Sigmoid colon (tissue), 7 donors: ENCODE measurements around the gene VAMP7. TPM values are rescaled to one million over a fixed set of nuclear protein-coding genes. Genes with fewer than 3 reads are reported as not detected.
"Not testable (repeated sequence)": the region's sequence is repeated elsewhere in the genome, so short reads cannot be mapped to it uniquely, and the experiment has no call there.

ENCODE experiments used
- DNase-seq: peaks from one replicate; pipeline ENCODE4 v3.0.0-alpha.2; 2019
- H3K27ac ChIP-seq, 4 donors: fragments of 200-600 bp; sonication (generic); one replicate each; pipeline ENCODE4 v1.5.1; 2016 to 2019; ENCODE audit warnings: mild to moderate bottlenecking in 1 of 4
- H3K27me3 ChIP-seq, 3 donors: fragments of 200-600 bp; sonication (generic); one replicate each; pipeline ENCODE4 v1.5.1; 2019; ENCODE audit warnings: mild to moderate bottlenecking in 1 of 3
- H3K36me3 ChIP-seq, 4 donors: fragments of 200-600 bp; sonication (generic); one replicate each; pipeline ENCODE4 v1.5.1; 2016 to 2019
- H3K4me1 ChIP-seq, 4 donors: fragments of 200-600 bp; sonication (generic); one replicate each; pipeline ENCODE4 v1.5.1; 2017 to 2019
- H3K4me3 ChIP-seq, 4 donors: fragments of 200-600 bp; sonication (generic); one replicate each; pipeline ENCODE4 v1.5.1; 2017 to 2019; ENCODE audit warnings: mild to moderate bottlenecking in 2 of 4, moderate library complexity in 1 of 4
- H3K9me3 ChIP-seq, 4 donors: fragments of 200-600 bp in 3 of 4; sonication (generic) in 3 of 4; one replicate each; pipeline versions ENCODE4 v1.5.1 to v1.6.1; 2013 to 2019
- CTCF ChIP-seq, 4 experiments: fragments of 450-650 bp in 3 of 4; fragments of 200-600 bp in 1 of 4; IDR thresholded peaks; one replicate each; pipeline ENCODE4 v1.5.1; 2016 to 2019; ENCODE audit warnings: antibody characterized with exemption in 4 of 4, mild to moderate bottlenecking in 3 of 4, moderate library complexity in 2 of 4
- EP300 ChIP-seq, 4 donors: sonication (generic); formaldehyde crosslinking; IDR thresholded peaks; one replicate each; pipeline ENCODE4 v1.6.1; 2017; ENCODE audit warnings: antibody characterized with exemption in 4 of 4
- POLR2A ChIP-seq, 2 donors: fragments of 450-650 bp; IDR thresholded peaks; one replicate each; pipeline ENCODE4 v1.6.1; 2016; ENCODE audit warnings: antibody characterized with exemption in 2 of 2, mild to moderate bottlenecking in 2 of 2, moderate library complexity in 2 of 2
- POLR2AphosphoS5 ChIP-seq, 4 donors: sonication (generic); formaldehyde crosslinking; IDR thresholded peaks; one replicate each; pipeline ENCODE4 v1.6.1; 2017; ENCODE audit warnings: antibody characterized with exemption in 4 of 4
- WGBS, 2 donors: extraction: QIAGEN DNeasy Blood & Tissue Kit; methylation state at CpG; one replicate each; pipeline ENCODE4 v1.1.7; 2013; 5-methylcytosine and 5-hydroxymethylcytosine counted together
- intact Hi-C: fragments of 100-400 bp; cut with DNase I; formaldehyde crosslinking; loops from one replicate; pipeline ENCODE4 v1.15.1; 2023
- polyA plus RNA-seq, 3 donors: library from polyadenylated mRNA; stranded (reverse); fragments of 200-250 nt; gene quantifications; one replicate each; pipeline ENCODE4 v1.2.3, GENCODE V29; 2013
- total RNA-seq, 4 donors: library from RNA; depleted of rRNA; stranded (reverse); fragments of >200 nt; gene quantifications; one replicate each; pipeline ENCODE4 v1.1.0, GENCODE V29; 2016
- donor health status: healthy with polysubstance abuse.
- donor health status: Bipolar disorder and iron deficiency.
- donor health status: healthy.

Gene VAMP7
- total and polyA plus RNA-seq, 7 donors, result 25.8 to 40.3 (median 34.6) TPM

GRCh38 chrX:155968326-155968661 is 87.1 kb downstream of the VAMP7 start:
- H3K36me3 ChIP-seq, result no peaks in the 10 kb centered on the region
- no peak overlapping the region for H3K27ac ChIP-seq
- H3K4me3 ChIP-seq, result no peak overlapping the region
- H3K27me3 ChIP-seq, result peaks cover 0 to 4% (median 0%) of the 10 kb centered on the region in 3 donors
- WGBS, 2 donors, result 48% methylated on average over 1 of the region's 1 CpG
- no peaks in the 10 kb centered on the region for H3K4me1 ChIP-seq
- peaks cover 0 to 11% (median 0%) of the 10 kb centered on the region in 4 donors for H3K9me3 ChIP-seq
- no peak for DNase-seq
- intact Hi-C loops, result no loop called here
- TF ChIP-seq POLR2A (IDR thresholded peaks at IDR 0.05) (no peak), POLR2AphosphoS5 (IDR thresholded peaks at IDR 0.05) (no peak), CTCF (IDR thresholded peaks at IDR 0.05) (no peak), EP300 (IDR thresholded peaks at IDR 0.05) (no peak)

GRCh38 chrX:155968791-155969190 is 87.6 kb downstream of the VAMP7 start:
- no peak for TF ChIP-seq CTCF (IDR thresholded peaks at IDR 0.05)
- TF ChIP-seq POLR2A (IDR thresholded peaks at IDR 0.05), result no peak
- no peak for TF ChIP-seq EP300 (IDR thresholded peaks at IDR 0.05)
- TF ChIP-seq POLR2AphosphoS5 (IDR thresholded peaks at IDR 0.05), result no peak
- H3K4me1 ChIP-seq, result no peaks in the 10 kb centered on the region
- intact Hi-C loops, result no loop called here
- no peaks in the 10 kb centered on the region for H3K36me3 ChIP-seq
- no peak for DNase-seq
- peaks cover 0 to 4% (median 0%) of the 10 kb centered on the region in 3 donors for H3K27me3 ChIP-seq
- H3K4me3 ChIP-seq, result no peak overlapping the region
- 37 to 53% methylated on average over 5 of the region's 5 CpGs for WGBS, 2 donors
- peaks cover 0 to 9% (median 0%) of the 10 kb centered on the region in 4 donors for H3K9me3 ChIP-seq
- no peak overlapping the region for H3K27ac ChIP-seq

- H3K9me3 ChIP-seq, H3K27ac ChIP-seq, H3K4me1 ChIP-seq, H3K27me3 ChIP-seq, DNase-seq, intact Hi-C loops, H3K4me3 ChIP-seq, H3K36me3 ChIP-seq: not testable (repeated sequence)
- WGBS, 2 donors, result 62 to 70% methylated on average over 5 of the region's 5 CpGs
Measured at GRCh38 chrX:155971658-155972057, 90.5 kb downstream of the VAMP7 start.

GRCh38 chrX:155972241-155972640 is 91.1 kb downstream of the VAMP7 start:
- H3K36me3 ChIP-seq, intact Hi-C loops, H3K9me3 ChIP-seq, DNase-seq, H3K4me1 ChIP-seq, H3K4me3 ChIP-seq, H3K27me3 ChIP-seq, H3K27ac ChIP-seq: not testable (repeated sequence)
- 82 to 88% methylated on average over 7 of the region's 7 CpGs for WGBS, 2 donors

- 82 to 86% methylated on average over 2 of the region's 2 CpGs for WGBS, 2 donors
- intact Hi-C loops, result no loop called here
- H3K36me3 ChIP-seq, result no peaks in the 10 kb centered on the region
- TF ChIP-seq EP300 (IDR thresholded peaks at IDR 0.05), result no peak
- TF ChIP-seq POLR2A (IDR thresholded peaks at IDR 0.05), result no peak
- no peak for TF ChIP-seq CTCF (IDR thresholded peaks at IDR 0.05)
- TF ChIP-seq POLR2AphosphoS5 (IDR thresholded peaks at IDR 0.05), result no peak
- no peak for DNase-seq
- no peak overlapping the region for H3K27ac ChIP-seq
- no peak overlapping the region for H3K4me3 ChIP-seq
- H3K9me3 ChIP-seq, result peaks cover 0 to 6% (median 0%) of the 10 kb centered on the region in 4 donors
- no peaks in the 10 kb centered on the region for H3K4me1 ChIP-seq
- no peaks in the 10 kb centered on the region for H3K27me3 ChIP-seq
Measured at GRCh38 chrX:155983326-155983725, 102.2 kb downstream of the VAMP7 start.

GRCh38 chrX:155985208-155985607 is 104.1 kb downstream of the VAMP7 start:
- Histone ChIP-seq H3K27me3 (no peaks in the 10 kb centered on the region), H3K36me3 (no peaks in the 10 kb centered on the region), H3K4me3 (no peak overlapping the region), H3K27ac (no peak overlapping the region), H3K4me1 (no peaks in the 10 kb centered on the region), H3K9me3 (peaks cover 0 to 6% (median 0%) of the 10 kb centered on the region in 4 donors)
- DNase-seq, result no peak
- TF ChIP-seq EP300 (IDR thresholded peaks at IDR 0.05) (no peak), POLR2AphosphoS5 (IDR thresholded peaks at IDR 0.05) (no peak), CTCF (IDR thresholded peaks at IDR 0.05) (no peak), POLR2A (IDR thresholded peaks at IDR 0.05) (no peak)
- intact Hi-C loops, result no loop called here
- 24 to 60% methylated on average over 2 of the region's 2 CpGs for WGBS, 2 donors

- 21 to 35% methylated on average over 2 of the region's 2 CpGs for WGBS, 2 donors
- H3K9me3 ChIP-seq, H3K4me3 ChIP-seq, H3K36me3 ChIP-seq, intact Hi-C loops, H3K27me3 ChIP-seq, H3K4me1 ChIP-seq, H3K27ac ChIP-seq, DNase-seq: not testable (repeated sequence)
Measured at GRCh38 chrX:155986995-155987394, 105.8 kb downstream of the VAMP7 start.
